GM12801 (cell line): ENCODE measurements around the gene IMMP2L.

Experiments
- CTCF ChIP-seq: IDR thresholded peaks from one replicate; pipeline ENCODE4 v1.5.1; 2011; ENCODE audit warnings: control low read depth; ENCODE audit not compliant: insufficient read length; ENCODE audit errors: extremely low read depth

Gene IMMP2L

GRCh38 chr7:110724811-110725210 lies 837.5 kb downstream of the IMMP2L start:
- no peak for TF ChIP-seq CTCF

- no peak for TF ChIP-seq CTCF
These were observed 840.9 kb downstream of the IMMP2L start for GRCh38 chr7:110721395-110721794.

GRCh38 chr7:110720626-110721025 lies 841.7 kb downstream of the IMMP2L start:
- TF ChIP-seq CTCF = no peak

GRCh38 chr7:110719741-110720140 lies 842.6 kb downstream of the IMMP2L start:
- no peak for TF ChIP-seq CTCF

- TF ChIP-seq CTCF = no peak
These were observed 843.6 kb downstream of the IMMP2L start for GRCh38 chr7:110718503-110719205.

- no peak for TF ChIP-seq CTCF
These were observed 858.1 kb downstream of the IMMP2L start for GRCh38 chr7:110704225-110704624.

- no peak for TF ChIP-seq CTCF
These were observed 863.7 kb downstream of the IMMP2L start for GRCh38 chr7:110698576-110698975.
